DND-41 (cell line): ENCODE measurements around the gene GYS2.

ENCODE experiments used
- CTCF ChIP-seq: IDR thresholded peaks from 2 replicates; pipeline ENCODE4 v1.5.1; 2012; ENCODE audit warnings: borderline replicate concordance, low read length, moderate library complexity, mild to moderate bottlenecking; ENCODE audit not compliant: poor library complexity, severe bottlenecking; ENCODE audit errors: extremely low read depth
- EZH2 ChIP-seq: IDR thresholded peaks from 3 replicates; pipeline ENCODE4 v1.6.1; 2012; ENCODE audit warnings: borderline replicate concordance, low read depth, mild to moderate bottlenecking, moderate library complexity, low read length, inconsistent platforms; ENCODE audit not compliant: severe bottlenecking

GRCh38 chr12:21598651-21599050 is 6.0 kb downstream of the GYS2 start:
- TF ChIP-seq CTCF (no peak), EZH2 (no peak)
